Chondrocyte (in vitro differentiated cells): Measurements from ENCODE around the gene GALNT14. TPM values are rescaled to one million over a fixed set of nuclear protein-coding genes. Genes with fewer than 3 reads are reported as not detected.

Experiments
- DNase-seq: peaks from one replicate; pipeline ENCODE4 v3.0.0; 2021; ENCODE audit warnings: mixed read lengths, low spot score
- H3K27ac Mint-ChIP-seq: one replicate; pipeline ENCODE4 v1.8.0; 2021; ENCODE audit warnings: mild to moderate bottlenecking, moderate library complexity, mixed read lengths; ENCODE audit not compliant: unreplicated experiment
- H3K27me3 Mint-ChIP-seq: 2 replicates; pipeline ENCODE4 v1.8.0; 2021; ENCODE audit warnings: low read depth, mixed read lengths
- H3K36me3 Mint-ChIP-seq: 2 replicates; pipeline ENCODE4 v1.8.0; 2021; ENCODE audit warnings: low read depth, mixed read lengths
- H3K4me1 Mint-ChIP-seq: 2 replicates; pipeline ENCODE4 v1.8.0; 2021; ENCODE audit warnings: low read depth, mild to moderate bottlenecking, mixed read lengths
- H3K4me3 Mint-ChIP-seq: one replicate; pipeline ENCODE4 v1.8.0; 2021; ENCODE audit warnings: mild to moderate bottlenecking, moderate library complexity, mixed read lengths; ENCODE audit not compliant: unreplicated experiment
- H3K9me3 Mint-ChIP-seq: 2 replicates; pipeline ENCODE4 v1.8.0; 2021; ENCODE audit warnings: low read depth, mixed read lengths
- total RNA-seq: library from RNA; stranded (reverse); gene quantifications from 3 replicates; pipeline ENCODE4 v1.2.1, GENCODE V29; 2021
- TF ChIP-seq, protein P1 (sequence below): fragments of 200-600 bp; sonication (generic); IDR thresholded peaks from 2 replicates; pipeline ENCODE4 v1.5.0; 2021; ENCODE audit warnings: antibody characterized with exemption, mild to moderate bottlenecking, moderate library complexity

GALNT14 gene
- total RNA-seq, 1 donor from 2014 or later = 17.8 TPM

DNA sequence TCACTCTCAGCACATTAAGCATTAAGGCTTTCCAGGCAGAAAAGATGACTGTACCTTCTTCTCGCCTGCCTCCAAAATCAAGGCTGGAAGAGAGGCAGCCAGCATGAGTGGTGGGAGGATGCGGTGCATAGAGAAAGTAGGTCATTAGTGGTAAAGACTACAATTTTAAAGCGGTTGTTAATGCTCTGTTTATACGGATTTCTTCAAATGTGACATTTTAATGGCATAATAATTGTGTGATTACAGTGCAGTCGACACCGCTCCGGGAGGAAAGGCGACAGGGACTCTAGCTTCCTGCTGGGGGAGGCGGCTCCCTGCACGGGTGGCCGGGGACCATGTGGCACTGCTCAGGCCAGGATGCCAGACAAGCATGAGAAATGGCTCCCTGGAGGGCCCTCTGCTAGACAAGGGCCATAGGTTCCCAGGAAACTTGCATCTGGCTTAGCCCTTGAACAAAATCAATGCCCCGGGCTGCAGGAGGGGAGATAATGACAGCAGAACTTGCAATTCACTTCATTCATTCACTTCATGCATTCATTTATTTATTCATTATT is 129.6 kb downstream of the GALNT14 start:
- Mint-ChIP-seq H3K4me3 (no peak overlapping the region), H3K27me3 (peaks cover 24% of the 10 kb centered on the region), H3K4me1 (no peaks in the 10 kb centered on the region), H3K36me3 (no peaks in the 10 kb centered on the region), H3K9me3 (no peaks in the 10 kb centered on the region), H3K27ac (no peak overlapping the region)
- DNase-seq = no peak
- TF ChIP-seq, protein P1, sequence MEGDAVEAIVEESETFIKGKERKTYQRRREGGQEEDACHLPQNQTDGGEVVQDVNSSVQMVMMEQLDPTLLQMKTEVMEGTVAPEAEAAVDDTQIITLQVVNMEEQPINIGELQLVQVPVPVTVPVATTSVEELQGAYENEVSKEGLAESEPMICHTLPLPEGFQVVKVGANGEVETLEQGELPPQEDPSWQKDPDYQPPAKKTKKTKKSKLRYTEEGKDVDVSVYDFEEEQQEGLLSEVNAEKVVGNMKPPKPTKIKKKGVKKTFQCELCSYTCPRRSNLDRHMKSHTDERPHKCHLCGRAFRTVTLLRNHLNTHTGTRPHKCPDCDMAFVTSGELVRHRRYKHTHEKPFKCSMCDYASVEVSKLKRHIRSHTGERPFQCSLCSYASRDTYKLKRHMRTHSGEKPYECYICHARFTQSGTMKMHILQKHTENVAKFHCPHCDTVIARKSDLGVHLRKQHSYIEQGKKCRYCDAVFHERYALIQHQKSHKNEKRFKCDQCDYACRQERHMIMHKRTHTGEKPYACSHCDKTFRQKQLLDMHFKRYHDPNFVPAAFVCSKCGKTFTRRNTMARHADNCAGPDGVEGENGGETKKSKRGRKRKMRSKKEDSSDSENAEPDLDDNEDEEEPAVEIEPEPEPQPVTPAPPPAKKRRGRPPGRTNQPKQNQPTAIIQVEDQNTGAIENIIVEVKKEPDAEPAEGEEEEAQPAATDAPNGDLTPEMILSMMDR = no peak

DNA sequence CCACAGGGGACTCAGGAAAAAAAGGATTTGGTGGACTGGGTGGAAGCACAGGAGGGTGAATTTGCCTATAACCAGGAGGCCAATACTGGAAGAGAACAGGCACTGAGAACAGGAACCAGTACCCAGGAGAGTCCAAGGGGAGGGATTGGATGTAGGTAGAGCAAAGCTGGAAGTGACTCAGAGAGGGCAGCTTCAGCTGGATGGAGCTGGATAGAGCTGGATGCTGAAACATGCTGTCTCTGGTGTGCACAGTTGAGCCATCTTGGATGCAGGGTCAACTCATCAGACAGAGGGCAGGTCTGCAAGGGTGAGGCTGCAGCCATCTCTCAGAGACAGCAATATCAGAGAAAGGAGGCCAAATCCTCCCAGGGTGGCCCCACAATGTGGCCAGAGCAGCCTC is 134.0 kb downstream of the GALNT14 start:
- H3K36me3 Mint-ChIP-seq = no peaks in the 10 kb centered on the region
- no peak overlapping the region for H3K27ac Mint-ChIP-seq
- H3K4me3 Mint-ChIP-seq = no peak overlapping the region
- H3K27me3 Mint-ChIP-seq = peaks cover 23% of the 10 kb centered on the region
- H3K4me1 Mint-ChIP-seq = no peaks in the 10 kb centered on the region
- no peaks in the 10 kb centered on the region for H3K9me3 Mint-ChIP-seq
- TF ChIP-seq, protein P1 = no peak
- no peak for DNase-seq

DNA sequence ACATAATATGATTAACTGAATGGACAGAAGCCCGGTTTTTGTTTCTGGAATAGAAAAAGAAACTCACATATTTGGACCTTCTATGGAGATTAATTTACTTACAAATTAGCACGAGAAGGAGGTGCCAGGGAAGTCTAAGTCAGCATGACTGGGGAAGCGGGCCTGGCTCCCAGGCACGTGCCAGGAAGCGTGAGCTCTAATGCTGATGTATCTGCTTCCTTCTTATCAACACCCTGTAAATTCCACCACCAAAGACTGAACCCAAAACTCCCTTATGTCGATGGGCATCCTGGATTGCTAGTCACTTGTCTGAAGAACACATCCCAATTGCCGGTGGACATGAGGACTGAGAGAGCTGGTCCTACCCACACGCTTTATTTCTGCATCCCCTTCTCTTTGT is 134.5 kb downstream of the GALNT14 start:
- no peak for DNase-seq
- H3K4me3 Mint-ChIP-seq = no peak overlapping the region

DNA sequence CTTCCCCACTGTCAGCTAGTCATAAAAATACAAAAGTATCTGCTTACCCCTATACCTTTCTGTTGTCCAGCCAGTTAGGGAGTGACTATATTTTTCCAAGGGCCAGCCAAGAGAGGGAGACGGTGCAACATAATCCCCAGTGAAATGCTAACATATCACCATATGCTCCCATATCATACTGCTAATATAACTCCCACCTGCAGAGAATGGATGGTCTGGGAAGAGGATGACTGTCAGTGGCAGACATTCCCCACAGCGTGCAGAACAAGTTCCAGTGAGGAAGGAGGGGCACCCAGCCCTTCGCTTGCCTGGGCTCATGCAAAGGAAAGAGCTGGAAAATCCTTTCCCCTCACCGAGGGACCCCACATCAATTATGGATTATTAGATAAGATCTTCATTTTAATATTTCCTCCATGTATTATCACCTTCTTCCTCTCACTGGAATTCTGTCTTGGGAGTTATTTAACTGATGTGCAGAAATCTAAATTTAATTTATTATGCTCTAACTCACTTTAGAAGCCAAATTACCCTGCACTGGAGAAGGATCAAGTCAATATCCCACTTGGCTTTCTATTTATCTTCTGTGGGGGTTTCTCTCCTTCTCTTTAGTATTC is 135.6 kb downstream of the GALNT14 start:
- DNase-seq = no peak
- Mint-ChIP-seq H3K27ac (no peak overlapping the region), H3K4me1 (no peaks in the 10 kb centered on the region), H3K9me3 (no peaks in the 10 kb centered on the region), H3K27me3 (peaks cover 27% of the 10 kb centered on the region), H3K4me3 (no peak overlapping the region), H3K36me3 (no peaks in the 10 kb centered on the region)
- TF ChIP-seq, protein P1 = no peak

More for the DNA sequence above, 134.5 kb downstream of the GALNT14 start:
- Mint-ChIP-seq H3K27me3 (peaks cover 25% of the 10 kb centered on the region), H3K27ac (no peak overlapping the region), H3K4me1 (no peaks in the 10 kb centered on the region), H3K36me3 (no peaks in the 10 kb centered on the region), H3K9me3 (no peaks in the 10 kb centered on the region)
- TF ChIP-seq, protein P1 = no peak

DNA sequence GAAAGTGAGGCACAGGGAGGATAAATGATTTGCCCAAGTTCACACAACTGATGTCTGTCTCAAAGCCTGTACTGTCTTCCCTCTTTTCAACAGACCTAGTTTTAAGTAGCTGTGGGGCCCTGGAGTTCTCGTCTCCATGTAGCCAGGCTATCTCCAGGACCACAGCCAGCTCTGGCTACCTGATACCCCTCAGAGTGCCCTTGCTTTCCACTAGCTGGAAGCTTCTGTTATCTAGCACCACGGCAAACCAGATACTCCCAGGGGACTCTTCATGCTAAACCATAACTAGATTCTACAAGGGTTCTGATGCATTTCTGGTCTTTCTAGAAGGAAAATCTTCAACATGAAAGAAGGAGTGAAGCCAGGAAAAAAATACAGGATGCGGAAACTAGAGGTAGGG is 137.3 kb downstream of the GALNT14 start:
- TF ChIP-seq, protein P1 = no peak
- Mint-ChIP-seq H3K27ac (no peak overlapping the region), H3K4me1 (no peaks in the 10 kb centered on the region), H3K27me3 (peaks cover 21% of the 10 kb centered on the region), H3K9me3 (no peaks in the 10 kb centered on the region), H3K36me3 (no peaks in the 10 kb centered on the region), H3K4me3 (no peak overlapping the region)
- no peak for DNase-seq
